ENCODE measurements around the gene DZANK1.
A peak's percentile ranks its signal among the peaks of the same experiment; 100 is the strongest.
"Not testable (repeated sequence)": the region's sequence is repeated elsewhere in the genome, so short reads cannot be mapped to it uniquely, and the experiment has no call there.

The DZANK1 gene

DNA sequence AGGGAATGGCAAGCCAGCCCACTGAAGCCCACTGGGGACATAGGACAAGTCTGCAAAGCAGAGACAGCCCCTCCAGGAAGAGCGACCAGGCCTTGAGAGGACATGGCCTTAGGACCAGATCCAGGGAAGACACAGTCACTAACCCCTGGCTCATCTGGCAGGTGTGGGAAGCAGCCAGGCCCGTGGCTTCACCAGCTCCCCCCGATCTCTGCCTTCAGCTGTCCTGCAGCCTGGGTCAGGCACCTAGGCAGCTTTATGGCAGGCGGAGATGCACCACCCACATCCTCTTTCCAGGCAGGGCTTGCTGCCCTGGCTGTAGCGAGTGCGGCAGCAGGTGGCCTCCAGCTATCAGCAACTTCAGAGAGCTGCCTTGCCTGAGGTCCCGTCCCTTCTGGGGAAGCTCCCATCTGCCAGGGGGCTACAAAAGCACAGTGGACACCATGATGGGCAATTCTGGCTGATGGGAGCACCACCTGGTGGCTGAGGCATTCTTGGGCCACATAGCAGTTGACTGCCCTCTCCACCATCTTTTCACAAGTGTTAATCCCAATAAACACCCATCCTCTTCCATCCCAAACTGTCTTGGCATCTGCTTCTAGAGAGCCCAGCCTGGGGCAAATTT, 85.8 kb downstream of the DZANK1 start:
- H3K27ac ChIP-seq, result no peak overlapping the region
- TF ChIP-seq ZFX (IDR thresholded peaks at IDR 0.05; ENCODE audit: borderline replicate concordance), result no peak
- TF ChIP-seq, protein P1, sequence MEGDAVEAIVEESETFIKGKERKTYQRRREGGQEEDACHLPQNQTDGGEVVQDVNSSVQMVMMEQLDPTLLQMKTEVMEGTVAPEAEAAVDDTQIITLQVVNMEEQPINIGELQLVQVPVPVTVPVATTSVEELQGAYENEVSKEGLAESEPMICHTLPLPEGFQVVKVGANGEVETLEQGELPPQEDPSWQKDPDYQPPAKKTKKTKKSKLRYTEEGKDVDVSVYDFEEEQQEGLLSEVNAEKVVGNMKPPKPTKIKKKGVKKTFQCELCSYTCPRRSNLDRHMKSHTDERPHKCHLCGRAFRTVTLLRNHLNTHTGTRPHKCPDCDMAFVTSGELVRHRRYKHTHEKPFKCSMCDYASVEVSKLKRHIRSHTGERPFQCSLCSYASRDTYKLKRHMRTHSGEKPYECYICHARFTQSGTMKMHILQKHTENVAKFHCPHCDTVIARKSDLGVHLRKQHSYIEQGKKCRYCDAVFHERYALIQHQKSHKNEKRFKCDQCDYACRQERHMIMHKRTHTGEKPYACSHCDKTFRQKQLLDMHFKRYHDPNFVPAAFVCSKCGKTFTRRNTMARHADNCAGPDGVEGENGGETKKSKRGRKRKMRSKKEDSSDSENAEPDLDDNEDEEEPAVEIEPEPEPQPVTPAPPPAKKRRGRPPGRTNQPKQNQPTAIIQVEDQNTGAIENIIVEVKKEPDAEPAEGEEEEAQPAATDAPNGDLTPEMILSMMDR (IDR thresholded peaks at IDR 0.05), result peak; percentile 23

DNA sequence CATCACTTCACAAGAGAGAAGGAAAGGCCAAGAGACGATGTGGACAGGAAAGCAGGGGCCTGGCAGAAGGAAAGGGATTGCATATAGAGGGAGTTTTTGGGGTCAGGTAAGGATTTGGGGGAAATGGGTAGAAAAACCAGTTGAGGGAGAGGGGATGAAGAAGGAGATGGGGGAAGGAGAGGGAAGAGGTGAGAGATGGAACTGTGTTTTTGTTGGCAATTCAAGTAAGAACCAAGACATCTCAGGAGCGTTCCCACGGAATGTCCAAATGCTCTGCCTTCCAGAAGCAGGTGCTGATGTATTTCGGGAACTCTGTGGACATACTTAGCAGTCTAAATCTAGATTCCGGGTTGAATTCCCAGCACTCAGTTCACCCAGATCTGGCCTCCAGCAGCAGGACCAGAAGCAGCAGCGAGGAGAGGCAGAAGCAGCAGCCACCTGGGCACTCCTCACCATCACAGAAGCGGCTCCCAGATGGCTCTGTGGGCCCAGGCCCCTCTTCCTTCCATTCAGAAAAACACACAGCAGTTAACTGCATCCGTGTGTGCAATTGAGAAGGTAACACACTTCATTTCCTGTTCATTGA, 88.8 kb downstream of the DZANK1 start:
- no peak overlapping the region for H3K27ac ChIP-seq
- TF ChIP-seq, protein P1 (IDR thresholded peaks at IDR 0.05), result no peak
- no peak for TF ChIP-seq ZFX (IDR thresholded peaks at IDR 0.05; ENCODE audit: borderline replicate concordance)

DNA sequence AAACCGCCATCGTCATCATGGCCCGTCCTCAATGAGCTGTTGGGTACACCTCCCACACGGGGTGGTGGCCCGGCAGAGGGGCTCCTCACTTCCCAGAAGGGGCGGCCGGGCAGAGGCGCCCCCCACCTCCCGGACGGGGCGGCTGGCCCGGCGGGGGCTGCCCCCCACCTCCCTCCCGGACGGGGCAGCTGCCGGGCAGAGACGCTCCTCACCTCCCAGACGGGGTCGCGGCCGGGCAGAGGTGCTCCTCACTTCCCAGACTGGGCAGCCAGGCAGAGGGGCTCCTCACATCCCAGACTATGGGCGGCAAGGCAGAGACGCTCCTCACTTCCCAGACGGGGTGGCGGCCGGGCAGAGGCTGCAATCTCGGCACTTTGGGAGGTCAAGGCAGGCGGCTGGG, 91.3 kb downstream of the DZANK1 start:
- not testable (repeated sequence) for H3K27ac ChIP-seq

DNA sequence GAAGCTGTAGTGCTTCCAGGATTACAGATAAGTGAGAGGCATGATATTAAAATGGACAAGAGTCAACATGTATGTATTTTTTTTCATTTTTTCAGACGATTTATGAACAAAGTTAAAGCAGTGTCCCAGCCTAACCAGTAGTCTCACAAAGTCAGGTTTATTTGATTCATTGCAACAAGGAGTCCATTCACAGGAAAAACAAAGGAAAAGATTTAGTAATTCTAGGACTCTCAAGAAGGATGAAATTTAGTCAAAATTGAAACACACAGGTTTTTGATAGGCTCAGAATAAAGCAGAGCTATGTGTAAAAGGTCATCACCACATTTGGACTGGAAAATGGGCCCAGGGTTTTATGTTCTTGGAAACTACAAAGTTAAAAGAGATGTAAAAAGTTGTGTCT, 94.5 kb downstream of the DZANK1 start:
- no peak overlapping the region for H3K27ac ChIP-seq
- TF ChIP-seq, protein P1 (IDR thresholded peaks at IDR 0.05), result no peak
- no peak for TF ChIP-seq ZFX (IDR thresholded peaks at IDR 0.05; ENCODE audit: borderline replicate concordance)

DNA sequence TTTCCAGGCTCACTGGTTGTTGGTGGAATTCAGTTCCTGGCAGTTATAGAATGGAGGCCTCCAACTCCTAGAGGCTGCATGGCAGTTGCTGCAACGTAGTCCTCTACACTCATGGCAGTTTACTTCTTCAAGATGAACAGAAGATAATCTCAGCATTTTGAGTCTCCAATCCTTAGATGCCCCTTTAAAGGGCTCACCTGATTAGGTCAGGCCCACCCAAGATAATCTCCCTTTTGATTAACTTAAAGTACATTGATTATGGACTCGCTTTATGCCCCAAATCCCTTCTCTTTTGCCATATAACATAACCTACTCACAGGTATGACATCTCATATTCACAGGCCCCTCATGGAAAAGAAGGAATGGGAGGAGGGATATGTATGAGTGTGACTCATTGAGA, 102.1 kb downstream of the DZANK1 start:
- H3K27ac ChIP-seq, result no peak overlapping the region
- TF ChIP-seq ZFX (IDR thresholded peaks at IDR 0.05; ENCODE audit: borderline replicate concordance), result no peak
- TF ChIP-seq, protein P1 (IDR thresholded peaks at IDR 0.05), result no peak

DNA sequence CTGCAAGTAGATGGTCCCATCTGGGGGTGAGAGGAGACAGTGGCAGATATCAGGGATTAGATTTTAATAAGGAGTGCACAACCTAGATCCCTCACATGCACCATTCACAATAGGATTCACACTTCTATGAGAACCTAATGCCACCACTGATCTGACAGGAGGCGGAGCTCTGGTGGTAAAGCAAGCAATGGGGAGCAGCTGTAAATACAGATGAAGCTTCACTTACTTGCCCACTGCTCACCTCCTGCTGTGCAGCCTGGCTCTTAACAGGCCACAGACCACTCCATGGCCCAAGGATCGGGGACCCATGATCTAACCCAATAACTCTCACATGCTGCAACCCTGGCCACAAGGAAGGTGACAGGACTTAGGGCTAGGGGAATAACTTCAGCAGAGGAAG, 103.1 kb downstream of the DZANK1 start:
- TF ChIP-seq ZFX (IDR thresholded peaks at IDR 0.05; ENCODE audit: borderline replicate concordance), result no peak
- TF ChIP-seq, protein P1 (IDR thresholded peaks at IDR 0.05), result no peak
- H3K27ac ChIP-seq, result no peak overlapping the region

DNA sequence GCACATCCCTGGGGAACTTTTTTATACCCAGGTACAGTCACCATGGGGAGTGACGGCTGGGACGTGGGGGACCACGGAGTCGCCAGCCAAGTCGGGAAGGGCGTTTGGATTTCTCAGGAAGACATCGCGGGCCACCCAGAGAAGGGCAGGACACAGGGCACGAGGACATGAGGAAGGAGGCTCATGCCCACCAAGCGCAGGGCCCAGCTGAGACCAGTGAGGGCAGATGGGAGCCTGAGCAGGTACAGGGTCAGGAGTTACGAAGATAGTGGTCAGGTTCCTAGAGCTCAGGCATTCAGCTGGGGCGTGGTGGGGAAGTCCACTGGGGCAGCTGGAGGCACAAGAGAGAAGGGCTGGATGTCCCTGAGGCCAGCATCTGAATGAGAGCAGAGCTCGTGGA, 103.9 kb downstream of the DZANK1 start:
- no peak overlapping the region for H3K27ac ChIP-seq
- TF ChIP-seq ZFX (IDR thresholded peaks at IDR 0.05; ENCODE audit: borderline replicate concordance), result no peak
- TF ChIP-seq, protein P1 (IDR thresholded peaks at IDR 0.05), result no peak

DNA sequence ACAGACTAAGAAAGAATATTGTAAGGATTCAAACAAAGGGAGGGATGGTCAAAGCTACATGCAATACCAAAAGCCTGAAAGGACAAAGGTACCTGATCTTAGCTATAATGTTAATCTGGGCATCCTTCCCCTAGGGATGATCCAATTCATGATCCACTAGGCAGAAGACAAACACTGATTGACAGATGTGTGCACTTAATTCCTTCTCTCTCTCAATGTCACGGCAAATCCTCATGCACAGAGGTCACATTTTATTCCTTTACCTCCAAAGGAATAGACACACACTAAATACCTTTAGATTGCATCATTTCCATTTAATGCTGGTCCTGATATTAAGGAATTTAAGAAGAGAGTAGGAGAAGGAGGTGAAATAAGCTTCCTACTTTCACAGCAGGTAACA, 105.2 kb downstream of the DZANK1 start:
- no peak for TF ChIP-seq ZFX (IDR thresholded peaks at IDR 0.05; ENCODE audit: borderline replicate concordance)
- no peak overlapping the region for H3K27ac ChIP-seq
